BJ (cell line): Measurements from ENCODE around the gene WWOX. TPM values are rescaled to one million over a fixed set of nuclear protein-coding genes. Genes with fewer than 3 reads are reported as not detected.

Source experiments
- CTCF ChIA-PET: fragments of 350-600 bp; formaldehyde crosslinking; extraction: SDS; loops from one replicate; lab custom pipeline; 2021; ENCODE audit warnings: antibody characterized with exemption, inconsistent platforms; lab: Yijun Ruan, JAX
- POLR2A ChIA-PET: fragments of 300-600 bp; sonication (Branson Sonifier 250); formaldehyde crosslinking; extraction: SDS; loops from one replicate; lab custom pipeline; 2021; ENCODE audit warnings: antibody characterized with exemption; lab: Charles Lee
- DNase-seq: peaks from one replicate; pipeline ENCODE4 v3.0.0-alpha.2; 2011; ENCODE audit warnings: low read depth
- H3K27me3 ChIP-seq: 2 replicates; pipeline ENCODE4 v1.6.0; 2011; ENCODE audit warnings: low read length; ENCODE audit not compliant: control insufficient read depth, insufficient read depth
- H3K36me3 ChIP-seq: 2 replicates; pipeline ENCODE4 v1.5.1; 2011; ENCODE audit warnings: low read length; ENCODE audit not compliant: control insufficient read depth, insufficient read depth
- H3K4me3 ChIP-seq: 2 replicates; pipeline ENCODE4 v1.5.1; 2011; ENCODE audit warnings: low read depth, mild to moderate bottlenecking, control low read depth, low read length
- polyA plus RNA-seq: library from polyadenylated mRNA; depleted of rRNA; stranded (reverse); fragments of >200 nt; gene quantifications from 2 replicates; pipeline ENCODE4 v1.2.3, GENCODE V29; 2011
- TF ChIP-seq, protein P1 (sequence below): IDR thresholded peaks from 2 replicates; pipeline ENCODE4 v1.5.1; 2011; ENCODE audit warnings: low read depth, mild to moderate bottlenecking, control low read depth, inconsistent platforms, low read length, moderate library complexity; ENCODE audit not compliant: insufficient read depth

Gene WWOX
- polyA plus RNA-seq, 1 experiment, result 3.1 TPM

DNA sequence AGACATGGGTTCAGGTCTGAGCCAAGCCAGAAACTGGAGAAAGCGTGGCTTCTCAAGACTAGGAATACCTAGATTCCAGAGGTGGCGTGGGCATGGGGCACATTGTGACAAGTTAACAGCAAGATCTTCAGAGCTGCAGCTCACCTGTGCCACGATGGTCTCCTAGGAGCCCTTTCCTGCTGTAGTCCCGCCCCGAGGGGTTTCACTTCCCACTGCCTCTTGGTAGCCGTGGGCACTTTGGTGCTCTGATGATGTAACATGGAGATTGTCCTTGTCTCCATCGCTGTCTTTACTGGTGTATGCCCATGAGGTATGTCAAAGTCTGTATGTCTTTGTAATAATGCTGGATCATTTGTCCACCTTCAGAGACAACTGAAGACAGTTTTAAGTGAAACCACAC is 89.7 kb downstream of the WWOX start:
- TF ChIP-seq, protein P1, sequence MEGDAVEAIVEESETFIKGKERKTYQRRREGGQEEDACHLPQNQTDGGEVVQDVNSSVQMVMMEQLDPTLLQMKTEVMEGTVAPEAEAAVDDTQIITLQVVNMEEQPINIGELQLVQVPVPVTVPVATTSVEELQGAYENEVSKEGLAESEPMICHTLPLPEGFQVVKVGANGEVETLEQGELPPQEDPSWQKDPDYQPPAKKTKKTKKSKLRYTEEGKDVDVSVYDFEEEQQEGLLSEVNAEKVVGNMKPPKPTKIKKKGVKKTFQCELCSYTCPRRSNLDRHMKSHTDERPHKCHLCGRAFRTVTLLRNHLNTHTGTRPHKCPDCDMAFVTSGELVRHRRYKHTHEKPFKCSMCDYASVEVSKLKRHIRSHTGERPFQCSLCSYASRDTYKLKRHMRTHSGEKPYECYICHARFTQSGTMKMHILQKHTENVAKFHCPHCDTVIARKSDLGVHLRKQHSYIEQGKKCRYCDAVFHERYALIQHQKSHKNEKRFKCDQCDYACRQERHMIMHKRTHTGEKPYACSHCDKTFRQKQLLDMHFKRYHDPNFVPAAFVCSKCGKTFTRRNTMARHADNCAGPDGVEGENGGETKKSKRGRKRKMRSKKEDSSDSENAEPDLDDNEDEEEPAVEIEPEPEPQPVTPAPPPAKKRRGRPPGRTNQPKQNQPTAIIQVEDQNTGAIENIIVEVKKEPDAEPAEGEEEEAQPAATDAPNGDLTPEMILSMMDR, result no peak
- no peak for DNase-seq
- ChIA-PET POLR2A (no interaction called here), CTCF (no interaction called here)
- no peaks in the 10 kb centered on the region for H3K36me3 ChIP-seq
- H3K27me3 ChIP-seq, result no peaks in the 10 kb centered on the region; the same call in 1 of the 2 replicates
- H3K4me3 ChIP-seq, result no peak overlapping the region

DNA sequence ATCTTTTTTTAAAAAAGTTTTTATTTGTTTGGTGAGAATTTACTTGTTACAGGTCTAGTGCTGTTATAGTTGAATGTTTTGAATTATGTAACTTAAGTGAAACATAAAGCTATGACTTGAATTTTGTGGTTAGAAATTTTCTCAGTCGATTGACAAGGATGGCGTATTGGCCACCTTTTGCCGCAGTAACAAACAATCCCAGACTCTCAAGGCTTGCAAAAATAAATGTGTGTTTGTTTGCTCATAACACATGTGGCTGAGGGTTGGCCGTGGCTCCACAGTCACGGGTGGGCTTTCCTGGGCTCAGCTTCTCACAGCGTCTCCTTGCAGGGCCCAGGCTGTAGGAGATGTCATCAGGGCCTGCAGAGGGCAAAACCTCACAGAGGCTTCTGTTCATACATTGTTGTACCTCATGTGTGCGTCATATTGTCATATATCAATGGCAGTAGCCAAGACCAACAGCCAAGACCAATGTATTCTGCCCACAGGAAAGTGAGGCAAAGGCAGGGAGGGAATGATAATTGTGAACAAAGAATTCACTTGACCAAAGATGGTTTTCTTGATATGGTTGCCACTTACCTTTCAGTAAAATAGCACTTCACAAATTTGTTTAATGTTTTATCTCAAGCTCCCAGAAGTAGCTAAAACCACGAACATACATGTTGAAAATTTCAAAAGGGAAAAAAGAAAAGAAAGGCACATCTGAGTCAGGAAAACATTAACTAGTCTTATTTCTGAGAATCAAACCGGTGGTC is 93.5 kb downstream of the WWOX start:
- DNase-seq, result no peak
- ChIA-PET POLR2A (no interaction called here), CTCF (no interaction called here)
- no peaks in the 10 kb centered on the region for H3K36me3 ChIP-seq
- TF ChIP-seq, protein P1, result no peak
- no peak overlapping the region for H3K4me3 ChIP-seq
- H3K27me3 ChIP-seq, result no peaks in the 10 kb centered on the region; the same call in 1 of the 2 replicates

DNA sequence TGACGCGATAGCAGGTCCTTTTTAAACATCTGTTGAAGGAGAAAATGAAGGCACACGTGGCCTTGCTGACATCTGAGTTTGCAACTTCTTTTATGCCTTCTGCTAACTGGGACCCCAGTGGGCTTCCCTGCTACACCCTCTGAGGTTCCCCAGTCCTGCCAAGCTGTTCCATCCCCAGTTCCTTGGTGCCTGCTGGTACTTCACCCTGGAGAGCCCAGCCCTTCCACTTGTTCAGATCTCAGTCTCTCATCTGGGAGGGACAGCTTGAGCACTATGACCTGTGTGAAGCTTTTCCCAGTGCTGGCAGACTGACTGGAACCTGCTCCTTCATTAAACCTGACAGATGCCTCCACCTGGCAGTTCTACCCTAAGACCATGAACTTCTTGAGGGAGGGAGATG is 95.5 kb downstream of the WWOX start:
- TF ChIP-seq, protein P1, result no peak
- DNase-seq, result no peak
- Histone ChIP-seq H3K4me3 (no peak overlapping the region), H3K27me3 (no peaks in the 10 kb centered on the region; the same call in 1 of the 2 replicates), H3K36me3 (no peaks in the 10 kb centered on the region)
- ChIA-PET POLR2A (no interaction called here), CTCF (no interaction called here)

DNA sequence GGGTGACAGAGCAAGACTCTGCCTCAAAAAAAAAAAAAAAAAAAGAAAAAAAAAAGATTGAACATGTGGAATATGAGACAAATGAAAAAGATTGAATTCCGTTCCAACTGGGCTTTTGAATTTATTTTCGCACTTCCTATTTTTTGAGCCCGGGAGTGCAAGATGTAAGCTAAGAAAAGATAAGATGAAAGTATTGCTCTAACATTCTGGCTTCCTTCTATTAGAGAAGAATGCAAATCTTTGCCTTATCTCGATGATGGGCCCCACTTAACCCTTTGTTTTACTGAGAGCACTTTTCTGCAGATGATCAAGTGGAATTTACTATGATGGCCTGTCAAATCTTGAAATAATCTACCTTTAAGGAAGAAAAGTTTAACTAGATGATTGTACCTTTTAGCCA is 96.3 kb downstream of the WWOX start:
- Histone ChIP-seq H3K27me3 (no peaks in the 10 kb centered on the region; the same call in 1 of the 2 replicates), H3K36me3 (no peaks in the 10 kb centered on the region), H3K4me3 (no peak overlapping the region)
- no peak for DNase-seq
- POLR2A ChIA-PET, result no interaction called here
- TF ChIP-seq, protein P1, result no peak
- CTCF ChIA-PET, result no interaction called here

DNA sequence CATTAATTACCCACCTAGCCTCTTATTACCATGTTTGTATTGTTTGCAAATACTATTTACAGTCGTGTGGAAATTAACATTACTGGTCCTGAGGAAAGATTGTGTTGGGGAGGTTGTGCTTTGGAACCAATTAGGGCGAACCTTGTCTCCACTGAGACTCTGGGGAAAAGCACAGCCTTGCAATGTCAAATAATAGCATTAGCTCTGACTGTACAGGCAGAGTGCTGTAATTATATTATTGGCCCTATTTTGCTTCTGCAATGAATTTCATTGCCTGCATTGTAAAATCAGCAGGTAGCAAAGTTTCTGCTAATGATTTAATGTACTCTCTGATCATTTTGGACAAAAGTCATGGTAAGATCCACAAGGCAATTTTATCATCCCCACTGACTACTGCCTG is 97.0 kb downstream of the WWOX start:
- TF ChIP-seq, protein P1, result no peak
- Histone ChIP-seq H3K36me3 (no peaks in the 10 kb centered on the region), H3K4me3 (no peak overlapping the region), H3K27me3 (no peaks in the 10 kb centered on the region)
- ChIA-PET CTCF (no interaction called here), POLR2A (no interaction called here)
- DNase-seq, result no peak
